ENCODE data around the gene DPYD. TPM values are rescaled to one million over a fixed set of nuclear protein-coding genes. Genes with fewer than 3 reads are reported as not detected.

DPYD gene
- total and polyA plus RNA-seq, 10 of the 15 experiments (the other 5 are each of a cell fraction or from before 2014, with no cell fraction given), result 5.7 to 23.8 (median 10.2) TPM

DNA sequence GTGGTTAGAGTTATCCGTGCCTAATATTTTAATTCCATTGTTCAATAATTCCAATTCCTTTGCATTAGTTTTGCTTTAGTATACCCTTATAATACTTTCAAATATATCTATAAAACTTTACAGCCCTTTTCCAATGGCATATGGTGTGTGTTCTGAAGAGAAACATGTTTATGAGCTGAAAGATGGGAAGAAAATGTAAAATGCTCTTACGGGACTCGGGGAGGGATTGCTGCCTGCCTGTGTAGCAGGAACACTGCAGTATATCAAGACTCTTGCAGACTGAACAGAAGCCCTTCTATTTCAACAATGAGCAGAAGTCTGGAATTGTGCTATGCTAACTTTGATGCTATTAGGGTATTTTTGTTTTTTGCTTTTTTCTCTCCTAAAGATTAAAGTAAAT lies 792.4 kb downstream of the DPYD start:
- CTCF ChIA-PET, result interaction anchor here (4.8 kb wide), 1 partner anchor 10 kb away, joined by 23 read pairs; no protein-coding TSS in a partner anchor
- Histone ChIP-seq H3K4me1 (ENCODE audit: control insufficient read depth, insufficient read depth, low read length) (no peaks in the 10 kb centered on the region), H3K36me3 (ENCODE audit: control insufficient read depth in 2 of 2, insufficient read depth in 2 of 2, low read length in 1 of 2) (no peaks in the 10 kb centered on the region), H3K27ac (ENCODE audit: control insufficient read depth, insufficient read depth) (no peak overlapping the region), H4K20me1 (ENCODE audit: control insufficient read depth, insufficient read depth) (no peaks in the 10 kb centered on the region), H3K4me3 (no peak overlapping the region), H3K4me2 (ENCODE audit: control insufficient read depth, insufficient read depth) (no peak overlapping the region), H3K27me3 (replicated peaks in 1 of 2; ENCODE audit: control insufficient read depth in 2 of 2, insufficient read depth in 2 of 2, low read length in 1 of 2) (no peaks in the 10 kb centered on the region), H2AFZ (ENCODE audit: control insufficient read depth, low read depth, low read length) (no peak overlapping the region), H3K79me2 (ENCODE audit: control insufficient read depth, insufficient read depth, low read length) (no peaks in the 10 kb centered on the region), H3K9ac (ENCODE audit: control insufficient read depth, insufficient read depth, low read length) (no peak overlapping the region), H3K9me3 (replicated peaks; ENCODE audit: control insufficient read depth, insufficient read depth, low read length) (no peaks in the 10 kb centered on the region)
- DNase-seq (ENCODE audit: low read depth, low spot score) (no peak), ATAC-seq (no peak), FAIRE-seq (no peak)
- RAD21 ChIA-PET (ENCODE audit: unreplicated experiment), result interaction anchor here (0.6 kb wide), 1 partner anchor 413 kb away, joined by 3 read pairs; no protein-coding TSS in a partner anchor
- in situ Hi-C loops (cut with MboI), result no loop called here
- WGBS (ENCODE audit: insufficient coverage, insufficient replicate concordance, low lambda C conversion rate, missing lambda C conversion rate), result 68% methylated on average over 3 of the region's 3 CpGs
- SMC1A ChIA-PET (ENCODE audit: uncharacterized antibody, unreplicated experiment), result no interaction called here
- BruUV-seq (replicated peaks), result no TSS peak
- intact Hi-C loops (cut with micrococcal nuclease; ENCODE audit: unreplicated experiment), result no loop called here
- no peak for TF ChIP-seq ZNF622 (IDR thresholded peaks at IDR 0.05)
- POLR2A ChIA-PET, result no interaction called here

DNA sequence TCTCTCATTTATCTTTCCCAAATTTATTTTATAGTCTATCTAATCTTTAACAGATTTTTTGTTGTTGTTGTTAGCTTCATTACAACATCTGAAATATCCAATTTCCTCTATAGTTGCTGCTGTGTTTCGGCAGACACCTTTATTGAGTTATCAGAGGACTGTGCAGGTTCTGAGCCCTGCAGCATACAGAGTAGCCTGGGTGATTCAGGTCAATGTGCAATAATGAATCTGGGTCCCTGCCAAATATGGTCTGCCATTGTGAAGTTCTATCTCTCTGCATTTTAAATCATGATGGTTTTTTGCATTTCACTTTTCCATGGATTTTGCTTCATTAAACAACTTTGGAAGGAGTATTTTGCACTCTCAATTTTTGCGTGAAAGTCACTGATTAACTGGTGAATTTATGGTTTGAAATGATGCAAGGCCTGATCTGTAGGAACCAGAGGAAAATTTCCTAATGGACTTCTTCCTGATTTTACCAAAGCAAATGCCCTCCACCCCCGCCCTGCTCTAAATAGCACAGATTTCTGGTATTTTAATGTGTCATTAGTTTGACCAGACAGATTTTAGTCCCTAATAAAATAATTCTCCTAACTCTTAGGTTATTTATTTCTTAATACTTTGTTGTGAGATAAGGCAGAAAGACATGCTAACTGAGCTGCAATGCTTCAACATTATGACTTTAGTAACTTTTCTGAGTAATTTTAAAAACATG lies 797.0 kb downstream of the DPYD start:
- in situ Hi-C loops (cut with MboI) (no loop called here), intact Hi-C loops (cut with micrococcal nuclease; ENCODE audit: unreplicated experiment) (no loop called here)
- no peak for FAIRE-seq
- H3K27me3 ChIP-seq (replicated peaks in 1 of 2; ENCODE audit: control insufficient read depth in 2 of 2, insufficient read depth in 2 of 2, low read length in 1 of 2), result no peaks in the 10 kb centered on the region
- no peak for TF ChIP-seq MYB (IDR thresholded peaks at IDR 0.05; ENCODE audit: borderline replicate concordance, low read depth, low read length)
- TF ChIP-seq MEF2B (IDR thresholded peaks at IDR 0.05; ENCODE audit: partially characterized antibody, poor library complexity, severe bottlenecking), result no peak
- no peak for DNase-seq (ENCODE audit: low read depth, low spot score)
- no peaks in the 10 kb centered on the region for H3K79me2 ChIP-seq (ENCODE audit: control insufficient read depth, insufficient read depth, low read length)
- CTCF ChIA-PET, result no interaction called here
- no peak overlapping the region for H3K9ac ChIP-seq (ENCODE audit: control insufficient read depth, insufficient read depth, low read length)
- no peaks in the 10 kb centered on the region for H3K36me3 ChIP-seq (ENCODE audit: control insufficient read depth in 2 of 2, insufficient read depth in 2 of 2, low read length in 1 of 2)
- H4K20me1 ChIP-seq (ENCODE audit: control insufficient read depth, insufficient read depth), result no peaks in the 10 kb centered on the region
- H3K4me2 ChIP-seq (ENCODE audit: control insufficient read depth, insufficient read depth), result no peak overlapping the region
- POLR2A ChIA-PET, result no interaction called here
- no peak for ATAC-seq
- SMC1A ChIA-PET (ENCODE audit: uncharacterized antibody, unreplicated experiment), result interaction anchor here (0.7 to 1.2 kb wide), 3 partner anchors 8 to 14 kb away, joined by 3 to 5 read pairs (median 3); no protein-coding TSS in a partner anchor
- no TSS peak for BruUV-seq (replicated peaks)
- WGBS (ENCODE audit: insufficient coverage, insufficient replicate concordance, low lambda C conversion rate, missing lambda C conversion rate), result 8% methylated on average over 3 of the region's 3 CpGs
- no peaks in the 10 kb centered on the region for H3K9me3 ChIP-seq (replicated peaks; ENCODE audit: control insufficient read depth, insufficient read depth, low read length)
- no peak overlapping the region for H2AFZ ChIP-seq (ENCODE audit: control insufficient read depth, low read depth, low read length)
- no peaks in the 10 kb centered on the region for H3K4me1 ChIP-seq (ENCODE audit: control insufficient read depth, insufficient read depth, low read length)
- RAD21 ChIA-PET (ENCODE audit: unreplicated experiment), result no interaction called here
- H3K27ac ChIP-seq (ENCODE audit: control insufficient read depth, insufficient read depth), result no peak overlapping the region
- H3K4me3 ChIP-seq, result no peak overlapping the region

Measured in GM12878 (cell line).